K562 (cell line): ENCODE data around the gene MALRD1. TPM values are rescaled to one million over a fixed set of nuclear protein-coding genes. Genes with fewer than 3 reads are reported as not detected.

Experiments used
- ATAC-seq: fragments of 200-7000 bp; cut with Tn5 transposase; 3 replicates; pipeline ENCODE4 v1.9.1; 2020; ENCODE audit warnings: moderate library complexity
- BruUV-seq: library from RNA; stranded (reverse); fragments of 400-500 nt; replicated peaks from 2 replicates; lab custom pipeline; 2021; lab: Mats Ljungman, UMichigan
- CTCF ChIA-PET: fragments of 300-600 bp; formaldehyde crosslinking; extraction: SDS; loops from one replicate; lab custom pipeline; 2021; ENCODE audit warnings: low intra/inter-chr PET ratio; lab: Yijun Ruan, JAX
- POLR2A ChIA-PET: fragments of 300-600, 350-650 bp; sonication (Branson Sonifier 250); formaldehyde crosslinking; extraction: SDS; loops from one replicate; lab custom pipeline; 2021; ENCODE audit warnings: antibody characterized with exemption, inconsistent platforms; lab: Yijun Ruan, JAX
- DNase-seq, 4 experiments: peaks; one replicate each; pipeline versions ENCODE4 v3.0.0 to v3.0.0-alpha.2; 2011 to 2018; ENCODE audit warnings: low spot score in 3 of 4, mixed read lengths in 3 of 4; ENCODE audit errors: extremely low read depth in 1 of 4
- FAIRE-seq: peaks from 2 replicates; lab custom pipeline; 2011; peaks lifted over from hg19 to GRCh38; lab: Jason Lieb, UNC
- H2AFZ ChIP-seq: 2 replicates; pipeline ENCODE4 v1.6.0; 2011; ENCODE audit warnings: low read depth, low read length, control low read depth, inconsistent platforms
- H3K27ac ChIP-seq: fragments of 200-600 bp; 3 replicates; pipeline ENCODE4 v1.8.0; 2011; ENCODE audit warnings: low read depth, mild to moderate bottlenecking, control low read depth, inconsistent platforms, low read length, moderate library complexity, mixed read lengths; ENCODE audit errors: extremely low read depth
- H3K27me3 ChIP-seq, 2 experiments: fragments of 300-600 bp in 1 of 2; 2 replicates in 1 of 2; 3 replicates in 1 of 2; pipeline versions ENCODE4 v1.6.0 to v1.8.0; 2011; ENCODE audit warnings: inconsistent platforms in 2 of 2, low read length in 2 of 2, mild to moderate bottlenecking in 1 of 2, mixed read lengths in 1 of 2, moderate library complexity in 1 of 2; ENCODE audit not compliant: control insufficient read depth in 2 of 2, insufficient read depth in 2 of 2
- H3K36me3 ChIP-seq: fragments of 300-600 bp; 3 replicates; pipeline ENCODE4 v1.8.0; 2011; ENCODE audit warnings: mild to moderate bottlenecking, low read length, inconsistent platforms; ENCODE audit not compliant: control insufficient read depth, insufficient read depth
- H3K4me1 ChIP-seq, 2 experiments: fragments of 200-600 bp in 1 of 2; replicated peaks in 1 of 2; 2 replicates in 1 of 2; 3 replicates in 1 of 2; pipeline versions ENCODE4 v1.5.1 to v1.8.0; 2011; ENCODE audit warnings: inconsistent platforms in 2 of 2, low read length in 2 of 2, mild to moderate bottlenecking in 1 of 2, mixed read lengths in 1 of 2, moderate library complexity in 1 of 2; ENCODE audit not compliant: control insufficient read depth in 2 of 2, insufficient read depth in 2 of 2
- H3K4me2 ChIP-seq: 2 replicates; pipeline ENCODE4 v1.6.1; 2011; ENCODE audit warnings: low read length, control low read depth, inconsistent platforms, mixed read lengths; ENCODE audit not compliant: insufficient read depth
- H3K4me3 ChIP-seq: fragments of 200-600 bp; sonication (generic), shearing (Covaris generic); 2 replicates; pipeline ENCODE4 v1.5.1; 2016; ENCODE audit warnings: control low read depth, inconsistent platforms
- H3K79me2 ChIP-seq: fragments of 200-600 bp; 3 replicates; pipeline ENCODE4 v1.8.0; 2011; ENCODE audit warnings: low read length, inconsistent platforms; ENCODE audit not compliant: control insufficient read depth, insufficient read depth
- H3K9ac ChIP-seq, 2 experiments: 2 replicates each; pipeline versions ENCODE4 v1.6.0 to v1.6.1; 2011; ENCODE audit warnings: low read depth in 2 of 2, low read length in 2 of 2, control low read depth in 1 of 2, inconsistent platforms in 1 of 2, mild to moderate bottlenecking in 1 of 2, mixed read lengths in 1 of 2; ENCODE audit not compliant: insufficient read depth in 1 of 2
- H3K9me1 ChIP-seq: one replicate; pipeline ENCODE4 v1.6.0; 2011; ENCODE audit warnings: inconsistent platforms, mild to moderate bottlenecking, low read length, moderate library complexity; ENCODE audit not compliant: control insufficient read depth, insufficient read depth
- H3K9me3 ChIP-seq: replicated peaks from 2 replicates; pipeline ENCODE4 v1.5.1; 2011; ENCODE audit warnings: low read depth, low read length, inconsistent platforms; ENCODE audit not compliant: control insufficient read depth, insufficient read depth
- H4K20me1 ChIP-seq: replicated peaks from 2 replicates; pipeline ENCODE4 v1.6.1; 2011; ENCODE audit warnings: low read length, inconsistent platforms, mixed read lengths; ENCODE audit not compliant: control insufficient read depth, insufficient read depth
- BMI1 ChIP-seq: fragments of 150-350 bp; IDR thresholded peaks from 2 replicates; pipeline ENCODE4 v1.6.1; 2014; ENCODE audit warnings: low read length
- CHD7 ChIP-seq: fragments of 200-600 bp; sonication (generic); IDR thresholded peaks from one replicate; pipeline ENCODE4 v1.6.1; 2012; ENCODE audit warnings: mild to moderate bottlenecking, low read depth, low read length, inconsistent platforms
- HNRNPH1 ChIP-seq: fragments of 200-400 bp; formaldehyde crosslinking; optimal IDR thresholded peaks from 2 replicates; pipeline ENCODE3; 2017; ENCODE audit warnings: low read depth, mild to moderate bottlenecking, low read length, moderate library complexity
- HNRNPL ChIP-seq: fragments of 200-400 bp; formaldehyde crosslinking; IDR thresholded peaks from 2 replicates; pipeline ENCODE4 v1.6.1; 2017; ENCODE audit warnings: low read depth, mild to moderate bottlenecking, low read length
- POLR2AphosphoS5 ChIP-seq: IDR thresholded peaks from 2 replicates; pipeline ENCODE4 v1.6.1; 2011; ENCODE audit warnings: mild to moderate bottlenecking, low read depth, low read length, moderate library complexity; ENCODE audit not compliant: control insufficient read depth, insufficient read depth
- SP1 ChIP-seq: sonication (generic); formaldehyde crosslinking; IDR thresholded peaks from 2 replicates; pipeline ENCODE4 v1.8.1; 2022; ENCODE audit warnings: mild to moderate bottlenecking, missing genetic modification reagents
- THRAP3 ChIP-seq: fragments of 450-650 bp; IDR thresholded peaks from 2 replicates; pipeline ENCODE4 v1.6.1; 2016; ENCODE audit warnings: mild to moderate bottlenecking, inconsistent platforms, borderline replicate concordance
- TRIM28 ChIP-seq: fragments of 450-650 bp; IDR thresholded peaks from 2 replicates; pipeline ENCODE4 v1.6.1; 2017
- ZNF316 ChIP-seq: fragments of 450-650 bp; IDR thresholded peaks from 2 replicates; pipeline ENCODE4 v1.6.1; 2016
- in situ Hi-C: fragments of 300-500 bp; cut with MboI; formaldehyde crosslinking; loops from 4 replicates; pipeline ENCODE4 v1.15.0; 2018; ENCODE audit warnings: inconsistent platforms, mixed read lengths
- intact Hi-C: fragments of 100-400 bp; cut with micrococcal nuclease; formaldehyde crosslinking; loops from 2 replicates; pipeline ENCODE4 v1.14.2; 2022
- polyA plus RNA-seq, 8 experiments: library from polyadenylated mRNA; depleted of rRNA in 4 of 8; stranded (reverse) in 5 of 8; unstranded in 3 of 8; fragments of >200 nt; fragmentation: Nextera tagmentation in 2 of 8; fragmentation: Illumina TruSeq in 1 of 8; extraction: Ambion mirVana in 2 of 8; extraction: Trizol in 1 of 8; gene quantifications; 2 replicates each; pipeline versions ENCODE4 v1.2.1 to v1.2.3, GENCODE V29; 2011 to 2014; ENCODE audit warnings: inconsistent platforms in 1 of 8, missing spikeins in 1 of 8
- total RNA-seq, 7 experiments: library from RNA; depleted of rRNA in 6 of 7; stranded (reverse); fragments of >200 nt in 6 of 7; fragmentation: Illumina TruSeq in 2 of 7; extraction: Trizol in 2 of 7; gene quantifications; 2 replicates each; pipeline versions ENCODE4 v1.2.1 to v1.2.3, GENCODE V29; 2011 to 2021; ENCODE audit warnings: low replicate concordance in 1 of 7
- TF ChIP-seq, protein P1 (sequence below): fragments of 250-450 bp; sonication (Bioruptor Pico); IDR thresholded peaks from 2 replicates; pipeline ENCODE4 v1.9.0; 2021; ENCODE audit warnings: mild to moderate bottlenecking, inconsistent platforms

The MALRD1 gene
- total and polyA plus RNA-seq, 9 of the 15 experiments (the other 6 are each of a cell fraction or from before 2014, with no cell fraction given) = not detected

GRCh38 chr10:19713159-19713558 is 664.6 kb downstream of the MALRD1 start:
- no peak overlapping the region for H3K27ac ChIP-seq
- H3K79me2 ChIP-seq = no peaks in the 10 kb centered on the region
- DNase-seq (no peak), ATAC-seq (no peak), FAIRE-seq (no peak)
- no peak overlapping the region for H3K4me2 ChIP-seq
- in situ Hi-C loops (no loop called here), intact Hi-C loops (no loop called here)
- ChIA-PET CTCF (no interaction called here), POLR2A (no interaction called here)
- H3K4me1 ChIP-seq = no peaks in the 10 kb centered on the region
- no peaks in the 10 kb centered on the region for H3K9me3 ChIP-seq
- no peak overlapping the region for H3K4me3 ChIP-seq
- no peak overlapping the region for H3K9ac ChIP-seq
- no peaks in the 10 kb centered on the region for H3K27me3 ChIP-seq
- no peak overlapping the region for H2AFZ ChIP-seq
- H3K36me3 ChIP-seq = no peaks in the 10 kb centered on the region
- no peaks in the 10 kb centered on the region for H4K20me1 ChIP-seq
- H3K9me1 ChIP-seq = no peaks in the 10 kb centered on the region
- BruUV-seq = no TSS peak
- TF ChIP-seq TRIM28 (no peak), SP1 (CRISPR knock-in tag) (no peak), THRAP3 (no peak), CHD7 (no peak), HNRNPL (no peak), BMI1 (no peak), POLR2AphosphoS5 (no peak), ZNF316 (no peak), HNRNPH1 (no peak)
- TF ChIP-seq, protein P1, sequence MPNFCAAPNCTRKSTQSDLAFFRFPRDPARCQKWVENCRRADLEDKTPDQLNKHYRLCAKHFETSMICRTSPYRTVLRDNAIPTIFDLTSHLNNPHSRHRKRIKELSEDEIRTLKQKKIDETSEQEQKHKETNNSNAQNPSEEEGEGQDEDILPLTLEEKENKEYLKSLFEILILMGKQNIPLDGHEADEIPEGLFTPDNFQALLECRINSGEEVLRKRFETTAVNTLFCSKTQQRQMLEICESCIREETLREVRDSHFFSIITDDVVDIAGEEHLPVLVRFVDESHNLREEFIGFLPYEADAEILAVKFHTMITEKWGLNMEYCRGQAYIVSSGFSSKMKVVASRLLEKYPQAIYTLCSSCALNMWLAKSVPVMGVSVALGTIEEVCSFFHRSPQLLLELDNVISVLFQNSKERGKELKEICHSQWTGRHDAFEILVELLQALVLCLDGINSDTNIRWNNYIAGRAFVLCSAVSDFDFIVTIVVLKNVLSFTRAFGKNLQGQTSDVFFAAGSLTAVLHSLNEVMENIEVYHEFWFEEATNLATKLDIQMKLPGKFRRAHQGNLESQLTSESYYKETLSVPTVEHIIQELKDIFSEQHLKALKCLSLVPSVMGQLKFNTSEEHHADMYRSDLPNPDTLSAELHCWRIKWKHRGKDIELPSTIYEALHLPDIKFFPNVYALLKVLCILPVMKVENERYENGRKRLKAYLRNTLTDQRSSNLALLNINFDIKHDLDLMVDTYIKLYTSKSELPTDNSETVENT (CRISPR knock-in tag) = no peak
